ENCODE data around the gene CRYBB3.

GRCh38 chr22:25237503-25237902 lies 37.8 kb downstream of the CRYBB3 start:
- TF ChIP-seq CTCF (conservative IDR thresholded peaks at IDR 0.05; ENCODE audit: low read depth, low read length) (no peak), EZH2 (IDR thresholded peaks at IDR 0.05; ENCODE audit: borderline replicate concordance, low read depth, low read length, poor library complexity, severe bottlenecking) (no peak)
